NCI-H748 (cell line): ENCODE results near the gene KIF26A.
"Not testable (repeated sequence)": the region's sequence is repeated elsewhere in the genome, so short reads cannot be mapped to it uniquely, and the experiment has no call there.

Experiments
- DNase-seq: peaks from one replicate; lab custom pipeline; 2025; ENCODE audit not compliant: unreplicated experiment; lab: John Stamatoyannopoulos, UW

Gene KIF26A

DNA sequence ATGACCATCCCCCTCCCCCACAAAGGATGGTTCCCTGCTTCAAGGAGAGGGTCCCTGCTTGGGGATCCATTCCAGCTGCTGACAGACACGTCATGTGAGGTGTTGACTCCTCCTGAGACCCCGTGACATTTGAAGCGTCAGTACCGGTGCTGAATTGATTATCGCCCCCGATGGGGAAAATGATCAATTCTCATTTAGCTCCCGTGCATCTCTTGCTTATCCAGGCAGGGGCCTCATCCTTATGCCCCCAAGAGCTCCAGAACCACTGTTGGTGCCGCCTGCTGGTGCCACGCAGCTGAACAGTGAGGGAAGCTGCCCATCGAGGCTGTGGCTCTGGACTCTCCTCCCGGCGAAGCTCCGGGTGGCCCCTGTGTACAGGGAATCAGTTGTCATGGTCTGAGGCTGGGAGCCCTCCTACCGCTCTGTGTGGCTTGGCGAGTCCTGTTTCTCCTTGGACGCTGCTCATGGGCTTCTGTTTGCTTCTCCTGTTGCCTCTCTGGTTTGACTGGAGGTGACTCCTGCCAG is 4.6 kb downstream of the KIF26A start:
- no peak for DNase-seq

DNA sequence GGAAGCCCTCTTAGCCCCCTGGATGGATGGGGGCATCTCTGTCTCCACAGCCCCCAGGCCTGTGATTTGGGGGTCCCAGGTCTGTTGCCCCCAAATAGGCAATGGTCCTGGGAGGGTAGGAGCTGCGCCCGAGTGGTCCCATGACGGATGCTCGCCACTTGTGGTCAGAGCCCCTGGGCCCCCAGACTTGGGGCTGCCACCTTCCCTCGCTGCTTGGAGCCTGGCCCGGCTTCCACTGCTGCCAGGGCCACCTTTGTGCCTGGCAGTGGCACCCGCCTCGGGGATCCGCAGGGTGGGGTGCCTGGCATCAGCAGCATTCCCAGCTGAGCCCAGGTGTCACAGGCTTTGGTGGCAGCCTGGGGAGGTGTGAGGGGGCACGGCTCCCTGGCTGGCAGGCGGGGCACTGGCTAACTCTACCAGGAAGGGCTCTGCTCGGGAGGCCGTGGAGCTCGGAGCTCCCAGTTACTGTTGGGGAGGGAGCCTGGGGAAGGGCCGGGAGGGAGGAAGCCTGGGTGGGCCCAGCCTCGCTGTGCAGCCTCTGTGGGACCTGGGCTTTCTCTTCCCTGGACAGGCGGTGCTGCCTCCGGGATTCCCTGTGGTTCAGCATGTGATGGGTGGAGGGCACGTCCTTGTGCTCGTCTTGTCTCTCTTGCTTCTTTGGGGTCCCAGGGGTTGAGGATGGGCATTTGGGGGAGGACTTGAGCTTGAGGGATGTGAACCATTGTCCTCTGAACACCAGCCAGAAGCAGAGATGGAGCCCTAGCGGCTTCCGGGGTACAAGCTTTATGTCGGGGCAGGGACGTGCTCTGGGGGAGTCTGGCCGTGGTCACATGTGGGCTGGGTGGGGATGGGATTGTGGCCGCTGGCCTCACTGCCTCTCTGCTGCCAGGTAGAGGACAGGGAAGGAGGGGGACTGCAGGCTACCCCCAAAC is 5.4 kb downstream of the KIF26A start:
- no peak for DNase-seq

DNA sequence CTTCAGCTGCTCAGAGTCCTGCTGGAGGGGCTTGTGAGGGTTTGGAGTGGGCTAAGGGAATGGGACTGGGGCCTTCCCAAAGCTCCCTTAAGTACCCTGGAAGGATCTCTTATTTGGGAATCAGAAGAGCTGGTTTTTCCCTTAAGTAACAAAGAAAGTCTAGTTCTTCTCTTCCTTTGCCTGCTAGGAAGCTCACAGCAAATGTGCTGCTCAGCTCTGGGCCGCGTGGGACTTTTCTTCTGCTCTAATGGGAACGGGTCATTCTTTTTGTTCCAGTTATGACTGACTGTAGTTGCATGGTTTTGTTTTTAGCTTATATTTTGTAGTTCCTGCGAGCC is 6.0 kb downstream of the KIF26A start:
- DNase-seq: no peak

DNA sequence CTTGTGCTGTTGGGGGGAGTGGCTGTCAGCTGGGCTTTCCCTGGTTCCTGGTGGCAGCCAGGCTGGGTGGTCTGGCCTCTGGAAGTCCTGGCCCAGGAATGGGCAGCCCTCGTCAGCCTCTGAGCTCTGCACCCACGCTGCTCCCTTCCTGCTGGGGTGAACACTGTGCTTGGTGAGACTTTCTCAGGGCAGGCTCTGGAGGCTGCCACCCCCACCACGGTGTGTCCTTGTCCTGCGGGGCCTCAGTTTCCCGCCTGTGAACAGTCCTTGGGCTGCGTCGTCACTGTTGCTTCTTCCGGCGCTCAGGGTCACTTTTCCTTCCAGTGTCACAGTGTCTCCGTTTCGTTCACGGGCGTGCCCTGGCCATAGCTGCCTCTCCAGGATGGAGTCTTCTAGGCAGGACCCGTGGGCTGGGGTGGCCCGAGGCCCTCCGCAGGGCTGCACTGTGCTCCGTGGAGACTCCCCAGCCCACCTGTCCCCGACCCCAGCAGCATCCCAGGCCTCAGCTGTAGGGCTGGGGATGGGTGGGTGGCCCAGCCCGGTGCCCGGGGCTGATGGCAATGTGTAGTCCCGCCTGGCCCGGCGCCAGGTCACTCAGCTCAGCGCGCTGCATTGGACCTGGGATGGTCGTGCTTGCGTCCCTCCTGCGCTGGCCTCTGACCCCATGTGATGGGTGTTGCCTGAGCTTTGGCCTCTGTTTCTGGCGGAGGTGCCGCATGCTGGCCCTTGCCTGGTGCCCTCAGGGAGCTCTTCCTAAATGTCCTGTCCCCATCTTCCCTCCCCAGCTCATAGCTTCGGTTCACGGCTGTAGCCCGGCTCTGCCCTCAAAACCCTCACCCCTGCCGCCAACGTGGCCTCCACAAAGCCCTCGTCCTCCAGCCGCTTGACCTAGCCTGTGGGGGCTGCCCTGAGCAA is 6.8 kb downstream of the KIF26A start:
- peak; percentile 34 for DNase-seq

DNA sequence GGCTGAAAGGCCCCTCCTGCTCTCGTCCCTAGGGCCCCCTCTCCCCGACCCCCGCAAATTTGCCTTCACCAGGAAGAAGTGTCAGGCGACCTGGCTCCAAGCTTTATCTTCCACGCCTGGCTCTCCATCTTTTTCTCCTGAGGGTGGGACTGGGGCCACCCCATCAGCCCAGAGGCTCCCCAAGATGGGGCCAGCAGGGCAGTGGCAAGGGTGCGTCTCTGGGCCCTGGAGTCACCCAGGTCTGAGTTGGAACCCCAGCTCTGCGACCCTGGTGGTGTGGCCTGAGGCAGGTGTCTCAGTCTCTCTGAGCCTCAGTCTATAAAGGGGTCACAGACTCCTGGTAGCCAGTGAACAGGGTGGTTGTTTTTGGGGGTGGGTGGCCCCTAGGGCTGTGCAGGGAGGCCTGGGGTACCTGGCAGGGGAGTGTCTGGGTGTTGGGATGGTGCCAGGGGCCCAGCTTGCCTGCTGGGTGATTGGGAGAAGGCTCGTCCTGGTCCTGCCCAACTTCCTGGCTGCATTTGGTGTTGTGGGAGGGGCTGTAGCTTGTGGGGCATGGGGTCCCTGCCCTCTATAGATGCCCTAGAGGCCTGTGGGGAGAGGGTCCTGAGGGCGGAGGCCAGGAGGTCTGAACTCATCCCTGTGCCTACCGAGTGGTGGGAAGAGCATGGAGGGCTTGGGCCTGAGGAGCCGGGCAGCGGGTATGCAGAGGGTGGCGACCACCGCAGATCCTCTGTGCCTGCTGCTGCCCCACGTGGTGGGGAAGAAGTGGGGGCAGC is 7.6 kb downstream of the KIF26A start:
- DNase-seq: no peak

DNA sequence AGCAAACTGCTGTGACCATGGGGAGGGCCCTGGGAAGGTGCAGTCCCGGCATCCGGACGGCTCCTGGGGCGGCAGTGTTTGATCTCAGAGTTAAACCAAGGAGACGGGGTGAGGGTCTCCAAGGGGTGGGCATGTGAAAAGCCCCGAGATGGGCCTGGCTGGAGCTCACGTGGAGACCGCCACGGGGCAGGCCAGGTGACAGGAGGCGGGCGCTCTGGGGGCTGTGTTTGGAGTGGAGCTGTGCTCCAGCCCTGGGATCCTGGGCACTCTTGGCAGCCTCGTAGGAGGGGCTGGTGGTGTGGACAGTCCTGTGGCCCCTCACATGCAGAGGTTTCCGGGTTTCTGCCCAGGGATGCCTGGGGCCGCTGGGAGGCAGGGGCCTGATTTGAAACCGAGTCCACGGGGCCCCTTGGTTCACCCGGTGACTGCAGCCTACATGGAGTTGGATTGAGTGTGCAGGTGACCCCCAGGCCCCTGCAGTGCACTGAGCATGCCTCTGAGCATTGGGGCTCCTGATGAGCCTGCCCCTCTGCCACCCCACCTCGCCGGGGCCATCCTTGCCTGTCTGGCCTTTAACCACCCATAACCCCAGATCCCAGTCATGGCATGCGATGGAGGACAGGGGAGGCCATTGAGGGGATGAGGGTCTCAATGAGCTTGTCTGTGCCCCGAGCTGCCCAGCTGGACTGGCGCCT is 8.4 kb downstream of the KIF26A start:
- DNase-seq: no peak

DNA sequence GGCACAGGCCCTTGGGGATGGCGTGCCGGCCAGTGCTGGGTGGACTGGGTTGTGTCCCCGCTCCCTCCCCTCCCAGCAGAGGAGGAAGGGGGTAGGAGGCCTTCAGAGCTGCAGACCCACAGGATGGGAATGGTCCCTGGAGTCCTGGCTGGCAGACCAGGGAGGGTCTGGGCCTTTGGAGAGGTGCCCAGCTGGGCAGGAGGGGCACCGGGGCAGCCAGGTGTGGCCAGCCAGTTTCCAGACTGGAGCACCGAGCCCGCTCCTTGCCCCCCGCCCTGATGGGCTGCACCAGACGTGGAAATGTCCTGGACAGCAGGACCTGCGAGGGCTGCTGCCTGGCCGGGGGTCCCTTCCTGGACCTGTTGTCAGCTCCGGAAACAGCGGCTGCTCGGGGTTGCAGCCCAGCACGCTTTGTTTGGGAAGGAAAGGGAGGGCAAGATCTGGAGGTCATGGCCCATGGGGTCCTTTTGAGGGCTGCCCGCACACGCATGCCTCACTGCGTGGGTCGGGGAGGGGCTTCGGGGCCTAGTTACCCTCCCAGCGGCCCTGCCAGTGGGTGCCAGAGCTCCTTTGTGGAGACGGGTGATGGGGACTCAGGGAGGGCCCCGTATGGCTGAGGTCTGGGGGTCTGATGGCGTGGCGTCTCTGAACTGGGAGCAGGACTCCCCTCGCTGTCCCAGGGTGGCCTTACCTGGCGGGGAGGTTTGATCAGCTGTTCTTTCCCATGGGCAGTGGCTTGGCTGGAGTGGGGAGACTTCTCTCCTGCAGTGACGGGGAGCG is 9.1 kb downstream of the KIF26A start:
- no peak for DNase-seq

DNA sequence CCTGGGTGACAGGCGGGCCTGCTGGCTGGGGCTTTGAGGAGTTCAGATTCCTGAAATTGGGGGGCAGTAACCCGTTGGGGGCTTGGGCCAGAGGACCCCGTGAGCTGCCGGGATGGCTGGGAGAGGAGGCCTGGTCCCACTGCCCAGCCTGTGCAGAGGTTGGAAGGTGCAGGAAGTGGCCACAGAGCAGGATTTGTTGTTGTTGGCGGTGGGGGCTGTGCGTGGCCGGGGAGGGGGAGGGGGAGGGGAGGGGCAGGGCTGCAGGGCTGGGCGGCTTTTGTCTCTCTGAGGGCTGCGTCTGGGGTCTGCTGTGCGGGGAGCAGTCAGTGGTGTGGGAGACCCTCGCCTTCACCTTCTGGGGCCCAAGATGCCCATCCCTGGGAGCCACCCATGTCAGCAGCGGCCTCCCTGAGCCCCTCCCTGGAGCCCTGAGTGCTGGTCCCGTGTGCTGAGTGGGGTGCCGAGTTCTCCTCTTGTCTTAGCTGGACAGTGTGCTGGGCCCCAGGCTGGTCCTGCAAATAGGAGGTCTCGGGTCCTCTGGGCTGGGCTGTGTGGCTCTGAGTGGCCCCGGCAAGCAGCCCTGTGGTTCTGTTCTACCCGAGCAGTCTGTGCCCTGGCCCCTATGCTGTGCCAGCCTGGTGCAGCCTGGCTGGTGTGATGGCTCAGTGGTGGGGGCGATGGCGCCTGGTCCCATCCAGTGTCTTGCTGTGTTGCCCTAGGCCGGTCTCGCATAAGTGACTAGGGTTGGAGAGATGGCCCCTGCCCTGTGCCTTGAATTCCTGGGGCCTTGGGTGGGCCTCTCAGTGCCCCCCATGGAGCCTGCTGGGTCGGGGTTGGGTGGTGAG is 10.3 kb downstream of the KIF26A start:
- no peak for DNase-seq

DNA sequence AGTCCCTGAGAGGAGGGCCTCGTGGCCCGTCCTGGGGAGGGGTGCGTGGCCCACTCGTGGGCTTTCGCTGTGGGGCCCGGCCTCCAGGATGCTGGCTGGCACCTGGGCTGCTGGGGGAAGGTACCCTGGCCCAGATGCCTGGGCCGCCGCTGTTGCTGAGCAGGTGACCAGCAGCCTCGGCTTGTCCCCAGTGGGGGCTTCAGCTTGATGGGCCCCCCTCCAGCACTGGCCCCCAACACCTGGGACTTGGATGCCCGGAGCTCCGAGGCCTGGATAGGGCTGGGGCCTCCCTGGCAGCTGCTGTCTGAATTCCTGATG is 10.8 kb downstream of the KIF26A start:
- no peak for DNase-seq

DNA sequence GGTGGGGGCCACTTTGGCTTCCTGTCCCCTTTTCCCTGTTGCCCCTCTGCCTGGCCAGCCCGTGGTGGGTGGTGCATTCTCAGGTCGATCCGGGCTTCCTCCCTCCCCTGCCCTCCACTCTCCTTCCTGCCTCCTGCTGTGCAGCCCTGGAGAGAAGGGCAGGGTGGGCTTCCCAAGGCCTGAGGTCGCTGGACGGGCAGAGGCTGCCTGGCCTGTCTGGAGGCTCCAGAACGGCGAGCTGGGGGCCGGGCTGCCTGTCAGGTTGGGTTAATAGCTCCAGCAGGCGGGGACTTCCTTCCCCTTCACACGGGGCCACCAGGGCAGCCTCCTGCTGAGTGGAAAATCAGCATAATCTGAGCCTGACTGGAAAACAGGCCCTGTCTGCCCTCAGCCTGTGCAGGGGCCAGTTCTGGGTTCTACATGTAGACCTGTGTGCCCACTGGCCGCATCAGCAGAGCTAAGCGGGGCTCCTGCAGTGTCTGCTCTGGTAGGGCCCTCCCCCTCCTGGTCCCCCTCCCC is 11.3 kb downstream of the KIF26A start:
- DNase-seq: peak; percentile 46

DNA sequence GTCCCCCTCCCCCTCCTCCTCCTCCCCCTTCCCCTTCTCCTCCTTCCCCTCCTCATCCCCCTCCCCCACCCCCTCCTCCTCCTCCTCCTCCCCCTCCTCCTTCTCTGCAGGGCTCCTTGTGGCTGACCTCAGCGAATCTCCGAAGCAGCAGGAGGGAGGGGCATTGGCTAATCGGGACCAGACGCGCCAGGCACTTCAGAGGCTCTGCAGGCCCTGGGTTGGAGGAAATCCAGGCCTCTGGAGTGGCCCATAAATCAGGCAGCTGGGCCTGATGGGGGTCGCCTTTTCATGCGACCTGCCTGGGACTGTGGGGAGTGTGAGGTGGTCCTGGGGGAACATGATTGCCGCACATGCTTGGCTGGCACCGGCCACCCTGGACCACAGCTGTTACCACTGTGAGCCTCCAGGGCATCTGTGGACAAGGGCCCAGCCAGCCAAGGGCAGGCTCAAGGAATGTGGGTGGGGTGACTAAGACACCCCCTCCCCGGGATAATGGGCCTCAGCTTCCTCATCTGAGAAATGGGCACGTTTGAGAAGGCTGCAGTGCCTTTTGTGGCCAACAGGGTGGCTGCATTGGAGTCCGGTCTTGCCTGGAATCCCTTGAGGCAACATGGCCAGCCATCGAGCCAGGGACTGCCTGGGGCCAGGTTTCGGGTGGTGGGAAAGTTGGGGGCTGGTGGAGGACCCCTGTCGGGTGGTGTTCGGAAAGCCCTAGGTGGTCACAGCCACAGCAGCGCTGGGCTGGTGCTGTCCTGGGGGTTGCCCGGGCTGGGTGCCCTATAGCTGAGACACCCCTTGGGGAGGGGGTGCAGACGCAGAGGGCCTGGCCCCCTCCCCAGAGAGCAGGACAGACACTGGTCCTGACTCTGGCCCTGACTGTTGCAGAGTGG is 12.0 kb downstream of the KIF26A start:
- DNase-seq: peak; percentile 32

DNA sequence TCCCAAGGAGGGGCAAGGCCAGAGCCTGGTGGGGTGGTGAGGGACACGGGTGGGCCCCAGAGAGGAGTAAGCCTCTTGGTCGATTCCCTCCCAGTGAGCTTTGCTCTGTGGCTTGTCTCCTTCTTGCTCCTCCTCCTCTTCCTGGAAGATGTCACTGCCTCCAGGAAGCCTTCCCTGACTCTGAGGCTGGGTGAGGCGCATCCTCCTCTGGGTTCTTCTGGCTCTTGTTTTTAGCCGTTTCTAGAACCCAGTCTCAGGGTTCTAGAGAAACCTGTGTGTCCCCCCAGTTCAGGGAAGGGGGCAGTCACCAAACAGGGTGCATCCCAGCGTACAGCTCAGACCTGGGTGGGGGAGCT is 12.6 kb downstream of the KIF26A start:
- no peak for DNase-seq

DNA sequence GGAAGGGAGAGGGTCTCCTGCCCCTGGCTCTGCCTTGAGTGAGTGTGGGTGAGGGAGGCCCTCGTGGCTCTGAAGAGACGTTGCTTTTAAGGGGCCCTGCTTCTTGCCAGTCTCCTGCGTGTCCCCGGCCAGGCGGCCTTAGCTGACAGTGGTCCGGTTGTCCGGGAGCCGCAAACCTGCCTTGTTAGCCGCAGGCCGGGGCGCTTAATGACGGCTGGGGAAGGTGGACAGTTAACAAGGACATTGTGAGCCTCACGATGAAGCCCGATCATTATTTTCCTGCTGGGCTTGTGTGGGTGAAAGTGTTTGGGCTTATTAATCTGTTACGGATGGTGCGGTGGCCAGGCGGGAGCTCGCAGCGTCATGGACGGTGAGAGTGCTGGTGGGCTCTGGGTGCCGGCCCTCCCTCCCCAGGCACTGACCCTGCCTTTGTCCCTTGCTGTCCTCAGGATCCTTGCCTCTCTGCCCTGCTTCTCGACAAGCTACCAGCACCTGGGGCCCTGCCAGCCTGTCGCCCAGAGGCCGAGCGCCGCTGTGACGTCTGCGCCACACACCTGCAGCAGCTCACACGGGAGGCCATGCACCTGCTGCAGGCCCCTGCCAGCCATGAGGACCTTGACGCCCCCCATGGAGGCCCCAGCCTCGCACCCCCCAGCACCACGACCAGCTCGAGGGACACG is 13.3 kb downstream of the KIF26A start:
- no peak for DNase-seq

DNA sequence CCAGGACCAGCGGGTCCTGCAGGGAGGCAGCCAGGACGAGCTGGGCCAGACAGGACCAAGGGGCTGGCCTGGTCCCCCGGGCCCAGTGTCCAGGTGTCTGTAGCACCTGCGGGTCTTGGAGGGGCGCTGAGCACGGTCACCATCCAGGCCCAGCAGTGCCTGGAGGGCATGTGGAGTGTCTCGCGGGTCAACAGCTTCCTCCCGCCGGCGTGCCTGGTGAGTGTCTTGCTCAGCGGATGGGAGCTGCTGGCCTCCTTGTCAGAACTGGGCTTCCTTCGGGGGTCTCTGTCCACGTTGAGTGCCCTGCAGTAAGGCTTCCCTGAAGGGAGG is 13.8 kb downstream of the KIF26A start:
- no peak for DNase-seq

DNA sequence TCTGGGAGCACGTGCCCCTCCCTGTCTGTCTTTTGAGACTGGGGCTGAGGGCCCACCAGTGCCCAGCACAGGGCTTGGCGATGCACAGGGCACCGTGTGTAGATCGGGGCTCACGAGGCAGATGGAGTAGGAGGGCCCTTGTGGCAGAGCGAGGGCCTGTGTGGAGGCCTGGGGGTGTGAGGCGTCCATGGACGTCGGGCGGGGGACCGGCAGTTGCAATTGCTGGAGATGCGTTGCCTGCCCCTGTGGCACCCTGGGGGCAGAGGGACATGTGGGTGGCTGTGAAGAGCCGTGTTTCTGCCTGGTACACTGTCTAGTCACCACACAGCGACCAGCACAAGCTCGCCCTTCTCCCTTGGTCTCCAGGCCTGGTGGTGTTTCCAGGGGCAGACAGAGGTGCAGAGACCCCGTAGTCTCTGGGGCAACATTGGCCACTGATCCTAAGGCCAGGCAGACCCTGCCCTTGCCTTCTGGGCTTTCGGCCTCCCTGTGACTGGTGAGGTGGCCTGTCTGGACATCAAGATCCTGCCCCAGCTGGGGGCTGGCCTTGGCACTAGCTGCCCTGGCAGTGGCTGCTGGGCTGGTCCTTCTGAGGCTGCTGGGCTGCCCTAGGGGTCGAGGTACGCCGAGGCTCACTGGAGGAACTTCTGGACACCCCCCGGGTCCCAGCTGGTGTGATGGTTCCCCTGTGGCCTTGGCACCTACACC is 14.5 kb downstream of the KIF26A start:
- no peak for DNase-seq

DNA sequence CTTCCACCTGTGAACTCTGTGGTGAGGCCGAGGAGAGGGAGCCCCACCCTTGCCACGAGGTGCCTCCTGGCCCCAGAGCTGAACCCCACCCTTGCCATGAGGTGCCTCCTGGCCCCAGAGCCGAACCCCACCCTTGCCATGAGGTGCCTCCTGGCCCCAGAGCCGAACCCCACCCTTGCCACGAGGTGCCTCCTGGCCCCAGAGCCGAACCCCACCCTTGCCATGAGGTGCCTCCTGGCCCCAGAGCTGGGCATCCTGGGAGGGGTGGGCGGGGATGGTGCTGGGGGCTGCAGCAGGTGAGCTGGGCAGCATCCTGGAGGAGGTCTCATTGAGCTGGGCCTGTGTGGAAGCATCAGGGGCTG is 15.0 kb downstream of the KIF26A start:
- DNase-seq: not testable (repeated sequence)

DNA sequence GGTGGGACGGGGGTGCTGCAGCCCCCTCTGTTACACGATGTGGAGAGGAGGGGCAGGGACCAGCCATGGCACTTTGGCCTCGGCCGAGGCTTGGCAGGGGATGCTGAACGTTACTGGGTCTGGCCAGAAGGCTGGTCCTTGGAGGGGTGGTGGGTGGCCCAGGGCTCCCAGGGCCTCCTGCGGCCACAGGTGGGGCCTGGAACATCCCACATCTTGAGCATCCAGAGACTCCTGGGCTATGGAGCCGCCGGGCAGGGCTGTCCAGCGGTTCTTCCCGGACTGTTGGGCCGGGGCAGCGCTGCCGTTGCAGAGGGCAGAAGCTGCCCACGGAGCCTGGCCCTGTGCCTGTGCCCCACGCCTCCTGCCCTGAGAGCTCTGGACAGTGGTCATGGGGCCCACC is 15.9 kb downstream of the KIF26A start:
- no peak for DNase-seq
